ENCODE data around the gene MREG.

DNA sequence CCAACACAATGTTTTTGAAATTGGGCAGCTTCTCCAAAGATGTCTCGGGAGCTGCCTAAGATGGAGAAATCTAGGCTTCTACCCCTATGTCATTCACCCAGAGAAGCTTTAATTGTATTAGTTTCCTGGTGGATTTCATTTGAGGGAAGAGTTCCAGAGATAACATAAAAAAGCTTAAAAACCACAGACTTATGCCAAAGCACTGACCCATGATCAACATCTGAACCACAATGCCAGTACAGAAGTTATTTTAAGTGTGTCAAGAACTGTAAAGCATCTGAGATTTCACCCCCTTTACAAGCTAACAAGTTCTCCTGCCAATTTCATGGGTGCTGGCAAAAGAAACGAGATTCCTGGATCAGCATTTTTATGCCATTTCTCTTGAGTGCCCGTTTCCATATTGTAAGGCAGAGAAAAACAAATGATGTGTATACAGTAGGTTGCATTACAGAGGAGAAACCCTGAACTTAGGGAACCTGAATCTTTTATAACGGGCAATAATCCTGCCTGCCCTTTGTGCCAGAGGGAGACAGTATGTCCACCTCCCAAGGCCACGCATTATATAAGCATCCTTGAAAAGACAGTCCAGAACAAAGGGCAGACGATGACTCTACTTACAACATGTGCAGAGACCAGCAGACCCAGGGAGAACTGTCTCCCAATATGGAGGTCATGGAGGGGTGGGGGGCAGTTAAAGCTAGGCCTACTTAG, 44.1 kb downstream of the MREG start:
- TF ChIP-seq POLR2A (IDR thresholded peaks at IDR 0.05) = no peak
- TF ChIP-seq, protein P1, sequence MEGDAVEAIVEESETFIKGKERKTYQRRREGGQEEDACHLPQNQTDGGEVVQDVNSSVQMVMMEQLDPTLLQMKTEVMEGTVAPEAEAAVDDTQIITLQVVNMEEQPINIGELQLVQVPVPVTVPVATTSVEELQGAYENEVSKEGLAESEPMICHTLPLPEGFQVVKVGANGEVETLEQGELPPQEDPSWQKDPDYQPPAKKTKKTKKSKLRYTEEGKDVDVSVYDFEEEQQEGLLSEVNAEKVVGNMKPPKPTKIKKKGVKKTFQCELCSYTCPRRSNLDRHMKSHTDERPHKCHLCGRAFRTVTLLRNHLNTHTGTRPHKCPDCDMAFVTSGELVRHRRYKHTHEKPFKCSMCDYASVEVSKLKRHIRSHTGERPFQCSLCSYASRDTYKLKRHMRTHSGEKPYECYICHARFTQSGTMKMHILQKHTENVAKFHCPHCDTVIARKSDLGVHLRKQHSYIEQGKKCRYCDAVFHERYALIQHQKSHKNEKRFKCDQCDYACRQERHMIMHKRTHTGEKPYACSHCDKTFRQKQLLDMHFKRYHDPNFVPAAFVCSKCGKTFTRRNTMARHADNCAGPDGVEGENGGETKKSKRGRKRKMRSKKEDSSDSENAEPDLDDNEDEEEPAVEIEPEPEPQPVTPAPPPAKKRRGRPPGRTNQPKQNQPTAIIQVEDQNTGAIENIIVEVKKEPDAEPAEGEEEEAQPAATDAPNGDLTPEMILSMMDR (IDR thresholded peaks at IDR 0.05) = no peak
